GM19397 (cell line): Measurements from ENCODE around the gene VRK3.
"Not testable (repeated sequence)": the region's sequence is repeated elsewhere in the genome, so short reads cannot be mapped to it uniquely, and the experiment has no call there.

ENCODE experiments used
- ATAC-seq: cut with Tn5 transposase; IDR thresholded peaks from one replicate; pipeline ENCODE4 v1.9.1; 2021; ENCODE audit warnings: mild to moderate bottlenecking, moderate library complexity; ENCODE audit not compliant: unreplicated experiment

Gene VRK3

DNA sequence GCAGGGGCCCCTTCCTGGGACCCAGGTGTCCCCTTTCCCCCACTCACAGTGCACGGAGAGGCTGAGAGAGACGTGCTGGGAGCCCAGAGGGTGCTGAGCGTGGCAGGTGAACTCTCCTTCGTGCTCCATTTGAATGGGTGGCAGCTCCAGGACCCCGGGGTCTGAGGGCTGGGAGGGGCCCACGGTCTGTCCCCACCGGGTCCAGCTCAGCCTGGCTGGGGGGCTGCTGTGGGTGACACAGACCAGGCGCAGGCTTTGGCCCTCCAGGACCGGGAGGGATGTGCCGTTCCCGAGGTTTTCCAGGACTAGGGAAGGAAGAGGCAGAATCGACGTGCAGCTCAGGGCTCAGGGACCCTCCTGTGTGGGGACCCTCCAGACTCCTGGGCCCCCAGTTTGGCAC, 66.6 kb downstream of the VRK3 start:
- ATAC-seq = not testable (repeated sequence)

- ATAC-seq = not testable (repeated sequence)
Measured at GRCh38 chr19:49958144-49958543, 67.0 kb downstream of the VRK3 start.

DNA sequence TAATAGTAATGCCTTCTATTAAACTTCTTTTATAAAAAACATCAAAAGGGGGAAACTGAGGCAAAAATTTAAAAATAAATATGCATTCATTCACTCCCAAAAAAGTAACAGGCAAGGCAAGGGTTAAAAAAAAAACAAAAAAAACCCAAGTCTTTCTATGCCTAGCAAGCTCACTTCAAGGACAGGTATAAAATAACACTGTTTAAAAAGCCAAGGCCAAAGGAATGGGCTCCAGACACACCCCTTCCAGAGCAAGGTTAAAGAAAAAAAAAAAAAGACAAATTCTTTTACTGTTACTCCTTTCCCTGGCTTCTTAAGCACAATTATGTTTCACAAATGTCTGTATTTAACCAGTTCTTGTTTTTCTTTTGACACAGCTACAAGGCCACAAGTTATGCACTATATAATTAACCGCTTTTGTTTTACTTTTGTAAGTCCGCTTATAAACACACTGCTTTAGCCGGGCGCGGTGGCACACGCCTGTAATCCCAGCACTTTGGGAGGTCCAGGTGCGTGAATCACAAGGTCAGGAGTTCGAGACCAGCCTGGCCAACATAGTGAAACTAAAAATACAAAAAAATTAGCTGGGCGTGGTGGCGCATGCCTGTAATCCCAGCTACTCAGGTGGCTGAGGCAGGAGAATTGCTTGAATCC, 67.8 kb downstream of the VRK3 start:
- ATAC-seq = no peak

DNA sequence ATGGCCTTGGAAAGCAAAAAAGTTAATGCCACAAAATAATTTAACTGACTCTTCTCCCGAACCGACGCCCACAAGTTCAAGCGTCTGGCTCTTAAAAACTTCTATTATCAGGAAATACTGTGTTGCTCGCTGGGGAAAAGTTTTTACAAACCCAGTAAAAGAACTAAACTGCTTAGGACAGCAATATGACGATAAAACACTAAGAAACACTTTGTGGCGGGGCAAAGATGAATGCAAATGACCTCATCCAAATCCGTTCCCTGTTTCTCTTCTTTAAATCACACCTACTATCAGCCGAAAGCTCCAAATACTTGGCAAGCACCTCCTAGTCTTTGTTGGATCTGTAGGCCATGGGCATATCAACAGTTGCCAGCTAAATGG, 69.1 kb downstream of the VRK3 start:
- ATAC-seq = no peak

DNA sequence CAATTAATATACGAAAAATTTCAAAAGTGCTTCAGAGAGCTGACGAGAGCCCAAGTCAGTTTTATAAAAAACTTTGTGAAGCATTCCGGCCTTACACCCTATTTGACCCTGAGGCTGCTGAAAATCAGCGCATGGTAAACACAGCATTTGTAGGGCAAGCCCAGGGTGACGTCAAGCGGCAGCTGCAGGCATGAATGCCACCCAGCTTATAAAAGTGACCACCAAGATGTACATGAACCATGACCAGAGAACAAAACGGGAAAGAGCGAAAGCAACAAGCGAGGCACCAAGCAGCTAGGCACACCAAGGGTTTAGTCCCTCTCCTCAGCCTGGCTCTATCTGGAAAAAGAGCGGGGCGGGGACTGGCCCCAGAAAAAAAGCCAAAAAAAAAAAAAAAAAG, 70.2 kb downstream of the VRK3 start:
- no peak for ATAC-seq

- ATAC-seq = no peak
Measured at GRCh38 chr19:49954092-49954829, 70.9 kb downstream of the VRK3 start.

GRCh38 chr19:49953416-49953815, 71.8 kb downstream of the VRK3 start:
- ATAC-seq = no peak

DNA sequence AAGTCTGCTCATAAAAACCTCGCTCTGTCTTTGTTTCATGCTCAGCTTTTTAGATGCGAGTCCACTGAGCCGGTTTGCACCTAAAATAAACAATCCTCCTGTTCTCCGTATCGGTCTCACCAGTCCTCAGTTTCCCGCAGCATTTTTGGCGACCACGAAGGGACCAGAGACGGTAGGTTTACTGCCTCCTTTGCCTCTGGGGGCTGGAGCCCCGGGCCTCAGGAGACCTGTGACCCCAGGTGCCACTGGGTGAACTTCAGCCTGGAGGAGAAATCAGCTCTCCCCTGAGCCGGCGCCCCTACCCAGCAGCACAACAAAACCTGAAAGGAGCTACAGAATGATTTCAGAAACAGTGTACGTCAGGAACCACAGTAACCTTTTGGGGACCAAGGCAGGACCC, 72.3 kb downstream of the VRK3 start:
- ATAC-seq = no peak

- no peak for ATAC-seq
Measured at GRCh38 chr19:49952479-49952836, 72.7 kb downstream of the VRK3 start.

- ATAC-seq = no peak
Measured at GRCh38 chr19:49951806-49952478, 73.2 kb downstream of the VRK3 start.

DNA sequence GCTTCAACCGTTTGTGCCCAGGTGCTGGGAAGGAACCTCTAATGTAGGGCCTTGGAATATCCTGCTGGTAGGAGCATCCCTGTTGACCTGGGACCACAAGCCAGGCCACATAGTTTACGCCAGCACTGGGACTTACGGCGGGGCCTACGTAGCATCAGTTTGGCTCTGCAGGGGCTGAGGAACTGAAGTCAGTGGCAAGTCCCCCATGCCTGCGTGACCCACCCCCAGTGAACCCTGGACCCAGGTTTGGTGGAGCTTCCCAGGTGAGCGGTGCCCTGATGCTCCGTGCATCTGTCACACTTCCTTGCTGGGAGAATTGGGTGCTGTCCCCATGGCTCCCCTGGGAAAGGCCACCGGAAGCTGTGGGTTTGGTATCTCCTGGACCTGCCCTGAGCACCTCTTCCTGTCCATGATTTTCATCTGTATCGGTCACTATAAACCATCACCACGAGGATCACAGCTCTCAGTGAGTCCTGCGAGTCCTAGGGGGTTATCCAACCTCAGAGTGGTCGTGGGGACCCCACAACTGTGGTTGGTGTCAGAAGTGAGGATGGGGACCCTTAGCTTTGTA, 74.1 kb downstream of the VRK3 start:
- no peak for ATAC-seq

GRCh38 chr19:49950590-49950948, 74.6 kb downstream of the VRK3 start:
- ATAC-seq = no peak

DNA sequence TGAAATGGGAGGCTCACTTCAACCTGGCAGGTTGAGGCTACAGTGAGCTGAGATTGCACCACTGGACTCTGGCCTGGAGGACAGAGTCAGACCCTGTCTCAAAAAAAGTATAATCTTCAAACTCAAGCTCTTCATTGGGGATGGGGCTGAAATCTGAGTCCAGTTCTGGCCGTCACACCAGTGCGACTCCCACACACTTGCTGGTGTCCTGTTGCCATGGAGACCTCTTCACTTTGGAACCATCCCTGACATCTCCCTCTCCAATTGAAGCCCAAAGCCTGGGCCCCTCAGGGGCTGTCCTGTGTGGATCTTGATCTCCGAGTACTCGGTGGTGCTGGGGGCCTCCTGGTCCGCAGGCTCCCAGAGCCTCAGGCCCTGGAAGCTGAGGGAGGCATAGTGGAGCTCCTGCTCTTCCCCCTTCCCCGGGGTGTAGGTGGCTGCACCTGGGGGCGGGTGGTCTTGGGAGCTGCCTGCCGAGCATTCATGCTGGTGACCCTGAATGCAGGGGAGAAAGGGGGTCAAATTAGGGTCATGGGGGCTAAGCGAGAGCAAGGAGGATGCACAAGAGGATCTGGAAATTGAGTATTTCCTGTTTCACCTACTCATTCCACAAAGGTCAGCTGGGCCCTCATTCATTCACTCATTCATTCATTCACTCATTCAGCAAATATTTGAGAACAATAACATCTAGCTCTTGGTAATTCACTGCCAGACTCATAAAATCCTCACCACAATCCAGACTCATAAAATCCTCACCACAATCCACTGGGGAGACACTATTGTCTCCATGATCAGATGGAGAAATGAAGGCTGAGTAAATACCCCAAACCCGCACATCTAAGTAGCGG, 75.2 kb downstream of the VRK3 start:
- no peak for ATAC-seq

GRCh38 chr19:49946415-49946814, 78.8 kb downstream of the VRK3 start:
- no peak for ATAC-seq

GRCh38 chr19:49944567-49944966, 80.6 kb downstream of the VRK3 start:
- ATAC-seq = not testable (repeated sequence)

- no peak for ATAC-seq
Measured at GRCh38 chr19:49940482-49940791, 84.7 kb downstream of the VRK3 start.

- no peak for ATAC-seq
Measured at GRCh38 chr19:49939721-49940481, 85.3 kb downstream of the VRK3 start.

- ATAC-seq = no peak
Measured at GRCh38 chr19:49938662-49939061, 86.5 kb downstream of the VRK3 start.

GRCh38 chr19:49937750-49938381, 87.3 kb downstream of the VRK3 start:
- ATAC-seq = no peak

DNA sequence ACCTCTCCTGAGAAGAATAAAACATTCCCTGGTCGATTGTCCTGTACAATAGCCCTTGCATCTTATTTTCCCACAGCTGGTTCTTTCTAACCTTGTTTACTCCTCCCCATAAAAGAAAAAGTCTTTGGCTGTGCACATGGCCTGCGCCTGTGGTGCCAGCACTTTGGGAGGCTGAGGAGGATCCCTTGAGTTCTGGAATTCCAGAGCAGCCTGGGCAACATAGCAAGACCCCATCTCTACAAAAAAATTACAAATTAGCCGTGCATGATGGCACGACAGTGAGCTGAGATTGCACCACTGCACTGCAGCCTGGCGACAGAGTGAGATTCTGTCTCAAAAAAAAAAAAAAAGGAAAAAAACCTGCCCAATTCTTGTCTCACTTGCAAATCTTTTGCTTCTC, 88.6 kb downstream of the VRK3 start:
- ATAC-seq = no peak
